ENCODE measurements around the gene DPEP3.

The DPEP3 gene

GRCh38 chr16:67932462-67932840, 47.8 kb downstream of the DPEP3 start:
- H3K9ac ChIP-seq (ENCODE audit: low read length): no peak overlapping the region
- H3K36me3 ChIP-seq (ENCODE audit: insufficient read depth, low read length): peaks cover 38% of the 10 kb centered on the region; the same call in 1 of the 2 replicates
- no peaks in the 10 kb centered on the region for H3K9me3 ChIP-seq (ENCODE audit: low read length)
- H3K4me1 ChIP-seq (ENCODE audit: insufficient read depth, low read length, severe bottlenecking): peaks cover 22% of the 10 kb centered on the region
- no peaks in the 10 kb centered on the region for H3F3A ChIP-seq (ENCODE audit: insufficient read depth, low read length)
- H2AFZ ChIP-seq (ENCODE audit: low read length): no peak overlapping the region
- H3K27me3 ChIP-seq (ENCODE audit: insufficient read depth, low read length): no peaks in the 10 kb centered on the region
- TF ChIP-seq EZH2 (IDR thresholded peaks at IDR 0.05; ENCODE audit: borderline replicate concordance, low read length): no peak
- no peaks in the 10 kb centered on the region for H3K9me2 ChIP-seq (ENCODE audit: low read depth, low read length)
- H3K4me2 ChIP-seq (ENCODE audit: low read length): no peak overlapping the region
- no peaks in the 10 kb centered on the region for H3K79me2 ChIP-seq (ENCODE audit: insufficient read depth, low read length)
- H3K4me3 ChIP-seq (ENCODE audit: low read depth, low read length, poor library complexity, severe bottlenecking): no peak overlapping the region
- H4K20me1 ChIP-seq (ENCODE audit: insufficient read depth, low read length): no peaks in the 10 kb centered on the region
- H3K27ac ChIP-seq (ENCODE audit: low read depth, low read length, poor library complexity, severe bottlenecking): no peak overlapping the region

GRCh38 chr16:67931712-67932461, 48.4 kb downstream of the DPEP3 start, which contains the start of gene CTRL:
Gene CTRL, minus strand, starts transcription at chr16:67931862. Its CDS starts 10 bp downstream, at chr16:67931852.
- Histone ChIP-seq H2AFZ (ENCODE audit: low read length) (no peak within 1 kb of the TSS), H3F3A (ENCODE audit: insufficient read depth, low read length) (no peaks in the 10 kb centered on the region), H3K9me2 (ENCODE audit: low read depth, low read length) (no peaks in the 10 kb centered on the region), H3K4me1 (ENCODE audit: insufficient read depth, low read length, severe bottlenecking) (peaks cover 16% of the 10 kb centered on the region), H3K36me3 (ENCODE audit: insufficient read depth, low read length) (peaks cover 38% of the 10 kb centered on the region; the same call in 1 of the 2 replicates), H3K4me2 (ENCODE audit: low read length) (no peak within 1 kb of the TSS), H3K27ac (ENCODE audit: low read depth, low read length, poor library complexity, severe bottlenecking) (no peak within 1 kb of the TSS), H4K20me1 (ENCODE audit: insufficient read depth, low read length) (no peaks in the 10 kb centered on the region), H3K9ac (ENCODE audit: low read length) (no peak within 1 kb of the TSS), H3K9me3 (ENCODE audit: low read length) (no peaks in the 10 kb centered on the region), H3K79me2 (ENCODE audit: insufficient read depth, low read length) (no peaks in the 10 kb centered on the region), H3K4me3 (ENCODE audit: low read depth, low read length, poor library complexity, severe bottlenecking) (no peak within 1 kb of the TSS), H3K27me3 (ENCODE audit: insufficient read depth, low read length) (no peaks in the 10 kb centered on the region)
- no peak for TF ChIP-seq EZH2 (IDR thresholded peaks at IDR 0.05; ENCODE audit: borderline replicate concordance, low read length)
- TF ChIP-seq CTCF (IDR thresholded peaks at IDR 0.05; ENCODE audit: low read length): no peak

- Histone ChIP-seq H3K79me2 (ENCODE audit: insufficient read depth, low read length) (no peaks in the 10 kb centered on the region), H3K9ac (ENCODE audit: low read length) (no peak overlapping the region), H3K27me3 (ENCODE audit: insufficient read depth, low read length) (no peaks in the 10 kb centered on the region), H3K4me2 (ENCODE audit: low read length) (no peak overlapping the region), H3K4me1 (ENCODE audit: insufficient read depth, low read length, severe bottlenecking) (peaks cover 24% of the 10 kb centered on the region), H4K20me1 (ENCODE audit: insufficient read depth, low read length) (no peaks in the 10 kb centered on the region), H3K4me3 (ENCODE audit: low read depth, low read length, poor library complexity, severe bottlenecking) (no peak overlapping the region), H3K9me2 (ENCODE audit: low read depth, low read length) (no peaks in the 10 kb centered on the region), H3K9me3 (ENCODE audit: low read length) (no peaks in the 10 kb centered on the region), H2AFZ (ENCODE audit: low read length) (no peak overlapping the region), H3F3A (ENCODE audit: insufficient read depth, low read length) (no peaks in the 10 kb centered on the region), H3K27ac (ENCODE audit: low read depth, low read length, poor library complexity, severe bottlenecking) (no peak overlapping the region), H3K36me3 (ENCODE audit: insufficient read depth, low read length) (peaks cover 38% of the 10 kb centered on the region; the same call in 1 of the 2 replicates)
- TF ChIP-seq EZH2 (IDR thresholded peaks at IDR 0.05; ENCODE audit: borderline replicate concordance, low read length) (no peak), CTCF (IDR thresholded peaks at IDR 0.05; ENCODE audit: low read length) (no peak)
These were observed 49.6 kb downstream of the DPEP3 start for GRCh38 chr16:67930678-67931211.

Data from OCI-LY1 (cell line).